NT2/D1 (cell line): ENCODE measurements around the gene POR.

Source experiments
- SUZ12 ChIP-seq: IDR thresholded peaks from 2 replicates; pipeline ENCODE4 v1.6.1; 2011; ENCODE audit not compliant: insufficient read length, insufficient read depth; ENCODE audit errors: extremely low read depth
- YY1 ChIP-seq: IDR thresholded peaks from 2 replicates; pipeline ENCODE4 v1.6.1; 2011; ENCODE audit not compliant: insufficient read length, insufficient read depth

- TF ChIP-seq YY1: no peak
- TF ChIP-seq SUZ12: no peak
Measured at GRCh38 chr7:76009672-76010600, 95.0 kb downstream of the POR start.
